Measurements from ENCODE around the gene TMEM132C.

DNA sequence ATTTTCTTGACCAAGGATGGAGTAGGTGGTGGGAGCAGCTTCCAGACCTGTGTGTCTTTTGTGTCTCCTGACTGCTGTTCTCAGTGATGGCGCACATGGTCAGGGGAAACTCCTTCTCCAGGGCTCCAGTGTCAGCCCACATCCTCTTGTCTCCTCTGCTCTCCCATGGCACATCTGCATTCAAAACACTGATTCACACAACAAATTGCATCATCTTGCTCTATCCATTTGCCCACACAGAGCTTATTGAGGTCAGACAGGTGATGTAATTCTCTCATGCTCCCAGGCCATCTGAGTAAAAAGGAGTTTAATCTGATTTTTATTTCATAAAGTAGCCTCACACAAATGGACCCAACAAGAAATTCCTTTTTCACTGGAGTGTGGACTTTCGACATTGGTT lies 21.8 kb upstream of the TMEM132C start:
- TF ChIP-seq, protein P1, sequence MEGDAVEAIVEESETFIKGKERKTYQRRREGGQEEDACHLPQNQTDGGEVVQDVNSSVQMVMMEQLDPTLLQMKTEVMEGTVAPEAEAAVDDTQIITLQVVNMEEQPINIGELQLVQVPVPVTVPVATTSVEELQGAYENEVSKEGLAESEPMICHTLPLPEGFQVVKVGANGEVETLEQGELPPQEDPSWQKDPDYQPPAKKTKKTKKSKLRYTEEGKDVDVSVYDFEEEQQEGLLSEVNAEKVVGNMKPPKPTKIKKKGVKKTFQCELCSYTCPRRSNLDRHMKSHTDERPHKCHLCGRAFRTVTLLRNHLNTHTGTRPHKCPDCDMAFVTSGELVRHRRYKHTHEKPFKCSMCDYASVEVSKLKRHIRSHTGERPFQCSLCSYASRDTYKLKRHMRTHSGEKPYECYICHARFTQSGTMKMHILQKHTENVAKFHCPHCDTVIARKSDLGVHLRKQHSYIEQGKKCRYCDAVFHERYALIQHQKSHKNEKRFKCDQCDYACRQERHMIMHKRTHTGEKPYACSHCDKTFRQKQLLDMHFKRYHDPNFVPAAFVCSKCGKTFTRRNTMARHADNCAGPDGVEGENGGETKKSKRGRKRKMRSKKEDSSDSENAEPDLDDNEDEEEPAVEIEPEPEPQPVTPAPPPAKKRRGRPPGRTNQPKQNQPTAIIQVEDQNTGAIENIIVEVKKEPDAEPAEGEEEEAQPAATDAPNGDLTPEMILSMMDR (IDR thresholded peaks at IDR 0.05), result no peak
- TF ChIP-seq POLR2AphosphoS5 (IDR thresholded peaks at IDR 0.05), result no peak

Measured in sigmoid colon (tissue), 4 donors.